ENCODE data around the gene KLC4. TPM values are rescaled to one million over a fixed set of nuclear protein-coding genes. Genes with fewer than 3 reads are reported as not detected.
"Not testable (repeated sequence)": the region's sequence is repeated elsewhere in the genome, so short reads cannot be mapped to it uniquely, and the experiment has no call there.

KLC4 gene
- total RNA-seq, 1 donor from 2014 or later, result 17.8 TPM

DNA sequence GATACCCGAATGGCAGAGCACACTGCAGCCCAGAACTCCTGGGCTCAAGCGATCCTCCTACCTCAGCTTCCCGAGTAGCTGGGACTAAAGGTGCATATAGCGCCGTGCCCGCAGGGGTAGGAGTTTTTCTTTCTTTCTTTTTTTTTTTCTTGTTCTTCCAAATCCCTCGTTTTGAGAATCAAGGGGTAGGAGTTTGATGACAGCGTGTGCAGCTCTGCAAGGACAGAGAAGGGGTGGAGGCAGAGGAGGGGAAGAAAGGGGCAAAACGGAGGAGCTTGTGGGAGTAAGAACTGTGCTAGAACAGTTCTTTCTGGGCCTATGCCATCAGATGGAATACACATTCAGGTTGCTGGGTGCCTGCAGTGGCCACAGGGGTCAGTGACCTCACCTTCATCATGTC is 22.7 kb upstream of the KLC4 start:
- H3K27ac ChIP-seq, result no peak overlapping the region
- intact Hi-C loops (cut with DNase I), result no loop called here
- TF ChIP-seq CTCF (IDR thresholded peaks at IDR 0.05), result no peak
- no peak overlapping the region for H3K4me3 ChIP-seq
- no peaks in the 10 kb centered on the region for H3K4me1 ChIP-seq
- no peaks in the 10 kb centered on the region for H3K9me3 ChIP-seq
- no peak for DNase-seq (ENCODE audit: low spot score in 2 of 2)
- H3K27me3 ChIP-seq, result no peaks in the 10 kb centered on the region
- peaks cover 37 to 63% of the 10 kb centered on the region in 2 donors for H3K36me3 ChIP-seq

DNA sequence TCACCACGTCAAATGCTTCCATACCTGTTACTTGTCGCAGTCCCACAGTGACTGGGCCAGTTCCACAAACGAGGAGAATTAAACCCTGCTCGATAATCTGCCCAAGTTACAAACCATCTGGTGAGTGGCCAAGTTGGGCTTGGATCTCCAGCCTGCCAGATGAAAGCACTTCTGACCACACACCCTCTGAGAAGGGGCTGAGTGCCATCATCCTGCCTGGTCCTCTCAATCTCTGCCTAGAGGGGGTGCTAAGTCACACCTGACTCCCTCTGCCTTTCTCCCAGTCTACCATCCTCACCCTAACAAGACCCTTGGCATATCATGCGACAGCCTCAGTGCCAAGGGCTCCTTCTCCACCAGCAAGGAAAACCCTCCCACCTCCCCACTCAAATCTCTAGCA is 22.2 kb upstream of the KLC4 start:
- H3K27me3 ChIP-seq, result no peaks in the 10 kb centered on the region
- H3K4me1 ChIP-seq, result no peaks in the 10 kb centered on the region
- intact Hi-C loops (cut with DNase I), result no loop called here
- TF ChIP-seq CTCF (IDR thresholded peaks at IDR 0.05), result no peak
- no peaks in the 10 kb centered on the region for H3K9me3 ChIP-seq
- no peak overlapping the region for H3K4me3 ChIP-seq
- no peak for DNase-seq (ENCODE audit: low spot score in 2 of 2)
- H3K36me3 ChIP-seq, result peaks cover 37 to 60% of the 10 kb centered on the region in 2 donors
- H3K27ac ChIP-seq, result no peak overlapping the region

GRCh38 chr6:43037706-43038105 is 21.7 kb upstream of the KLC4 start:
- no peak for TF ChIP-seq CTCF (IDR thresholded peaks at IDR 0.05)
- Histone ChIP-seq H3K27me3 (no peaks in the 10 kb centered on the region), H3K36me3 (peaks cover 39 to 59% of the 10 kb centered on the region in 2 donors), H3K27ac (no peak overlapping the region), H3K4me3 (no peak overlapping the region), H3K9me3 (no peaks in the 10 kb centered on the region), H3K4me1 (no peaks in the 10 kb centered on the region)
- intact Hi-C loops (cut with DNase I), result no loop called here
- no peak for DNase-seq (ENCODE audit: low spot score in 2 of 2)

DNA sequence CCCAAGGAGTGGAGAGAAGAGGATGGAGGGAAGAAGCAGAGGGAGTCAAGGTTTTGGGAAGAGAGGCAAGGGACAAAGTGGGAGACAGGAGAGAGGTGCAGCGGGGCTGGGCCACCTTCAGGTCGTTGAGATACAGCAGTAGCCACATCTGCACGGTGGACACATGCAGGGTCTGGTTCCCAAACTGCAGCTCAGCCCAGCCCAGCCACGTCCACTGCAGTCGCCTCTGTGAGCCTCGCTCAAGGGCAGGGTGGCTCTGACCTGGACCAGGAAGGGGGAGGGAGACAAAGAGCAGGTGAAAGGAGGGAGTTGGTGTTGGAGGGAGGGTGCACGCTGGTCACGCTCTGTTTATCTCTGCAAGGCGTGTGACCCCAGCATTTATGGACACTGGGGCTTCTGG is 20.7 kb upstream of the KLC4 start:
- no peak for DNase-seq (ENCODE audit: low spot score in 2 of 2)
- H3K36me3 ChIP-seq, result peaks cover 42 to 61% of the 10 kb centered on the region in 2 donors
- no peaks in the 10 kb centered on the region for H3K27me3 ChIP-seq
- intact Hi-C loops (cut with DNase I), result no loop called here
- no peak for TF ChIP-seq CTCF (IDR thresholded peaks at IDR 0.05)
- no peak overlapping the region for H3K4me3 ChIP-seq
- no peaks in the 10 kb centered on the region for H3K9me3 ChIP-seq
- no peak overlapping the region for H3K27ac ChIP-seq
- H3K4me1 ChIP-seq, result no peaks in the 10 kb centered on the region

GRCh38 chr6:43040542-43041257 is 18.7 kb upstream of the KLC4 start:
- DNase-seq (ENCODE audit: low spot score in 2 of 2), result no peak
- TF ChIP-seq CTCF (IDR thresholded peaks at IDR 0.05), result no peak
- H3K9me3 ChIP-seq, result no peaks in the 10 kb centered on the region
- H3K27me3 ChIP-seq, result no peaks in the 10 kb centered on the region
- no peak overlapping the region for H3K4me3 ChIP-seq
- H3K36me3 ChIP-seq, result peaks cover 43 to 69% of the 10 kb centered on the region in 2 donors
- H3K4me1 ChIP-seq, result no peaks in the 10 kb centered on the region
- intact Hi-C loops (cut with DNase I), result no loop called here
- no peak overlapping the region for H3K27ac ChIP-seq

DNA sequence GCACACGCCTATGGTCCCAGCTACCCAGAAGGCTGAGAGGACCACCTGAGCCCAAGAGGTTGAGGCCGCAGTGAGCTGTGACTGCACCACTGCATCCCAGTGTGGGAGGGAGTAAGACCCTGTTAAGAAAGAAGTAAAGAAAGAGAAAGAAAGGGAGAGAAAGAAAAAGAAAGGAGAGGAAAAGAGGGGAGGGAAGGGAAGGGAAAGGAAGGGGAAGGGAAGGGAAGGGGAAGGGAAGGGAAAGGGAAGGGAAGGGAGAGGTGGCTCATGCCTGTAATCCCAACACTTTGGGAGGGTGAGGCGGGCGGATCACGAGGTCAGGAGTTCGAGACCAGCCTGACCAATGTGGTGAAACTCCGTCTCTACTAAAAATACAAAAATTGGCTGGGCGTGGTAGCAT is 18.0 kb upstream of the KLC4 start:
- H3K4me1 ChIP-seq; H3K27me3 ChIP-seq; intact Hi-C loops (cut with DNase I); H3K9me3 ChIP-seq; DNase-seq (ENCODE audit: low spot score in 2 of 2); H3K4me3 ChIP-seq; H3K27ac ChIP-seq: not testable (repeated sequence)
- peaks cover 48 to 75% of the 10 kb centered on the region in 2 donors for H3K36me3 ChIP-seq
